ENCODE data around the gene ZNF345. TPM values are rescaled to one million over a fixed set of nuclear protein-coding genes. Genes with fewer than 3 reads are reported as not detected.
A peak's percentile ranks its signal among the peaks of the same experiment; 100 is the strongest.

ZNF345 gene
- total and polyA plus RNA-seq, 2 of the 8 experiments (the other 6 are each of a cell fraction or from before 2014, with no cell fraction given), result 3.2 to 5.1 TPM

GRCh38 chr19:36891768-36892357 lies 41.2 kb downstream of the ZNF345 start:
- no peak overlapping the region for H4K8ac ChIP-seq (ENCODE audit: extremely low read depth, insufficient read depth, low read length)
- H2BK12ac ChIP-seq (ENCODE audit: low read depth, low read length), result no peak overlapping the region
- no peaks in the 10 kb centered on the region for H3K27me3 ChIP-seq (replicated peaks in 1 of 4; ENCODE audit: control insufficient read depth in 3 of 4, extremely low read depth in 1 of 4, insufficient read depth in 3 of 4, low read length in 3 of 4)
- H3K18ac ChIP-seq (ENCODE audit: extremely low read depth, low read length), result no peak overlapping the region
- H2BK5ac ChIP-seq (ENCODE audit: low read depth, low read length), result no peak overlapping the region
- no peak overlapping the region for H2BK20ac ChIP-seq (ENCODE audit: low read length)
- H3K23me2 ChIP-seq (ENCODE audit: low read depth, low read length), result no peaks in the 10 kb centered on the region
- no peak overlapping the region for H2BK15ac ChIP-seq (ENCODE audit: low read length)
- no peak overlapping the region for H2BK120ac ChIP-seq (replicated peaks; ENCODE audit: low read depth, low read length)
- H3K9ac ChIP-seq (replicated peaks in 1 of 4; ENCODE audit: extremely low read depth in 1 of 4, low read depth in 3 of 4, low read length in 3 of 4), result no peak overlapping the region
- DNase-seq (ENCODE audit: low read depth in 1 of 2, low spot score in 2 of 2) (no peak), FAIRE-seq (no peak)
- peaks cover 62 to 78% of the 10 kb centered on the region in 2 experiments for H3K9me3 ChIP-seq (ENCODE audit: insufficient read depth in 2 of 2, low read depth in 1 of 2, low read length in 1 of 2)
- H3K14ac ChIP-seq (ENCODE audit: insufficient read length), result no peak overlapping the region
- H3K4me1 ChIP-seq (replicated peaks in 1 of 4; ENCODE audit: control insufficient read depth in 3 of 4, insufficient read depth in 4 of 4, low read length in 3 of 4), result no peaks in the 10 kb centered on the region
- no peak overlapping the region for H3K56ac ChIP-seq (replicated peaks; ENCODE audit: insufficient read length, low read depth, low read length)
- H3K27ac ChIP-seq (ENCODE audit: low read depth, low read length), result no peak overlapping the region
- H3K4ac ChIP-seq (replicated peaks; ENCODE audit: insufficient read length, low read depth, low read length), result no peak overlapping the region
- H3K79me1 ChIP-seq (ENCODE audit: low read depth, low read length), result no peaks in the 10 kb centered on the region
- no peak overlapping the region for H2AFZ ChIP-seq (ENCODE audit: low read length)
- TF ChIP-seq POLR2A (IDR thresholded peaks at IDR 0.05; ENCODE audit: control extremely low read depth in 1 of 2, low read depth in 2 of 2, low read length in 2 of 2), result no peak
- no peak for TF ChIP-seq SP2 (IDR thresholded peaks at IDR 0.05; ENCODE audit: low read length)
- TF ChIP-seq RFX5 (IDR thresholded peaks at IDR 0.05; ENCODE audit: borderline replicate concordance, low read depth, low read length), result no peak
- TF ChIP-seq ZNF274 (IDR thresholded peaks at IDR 0.05; ENCODE audit: borderline replicate concordance, extremely low read depth, low read length), result peak; percentile 96
- TF ChIP-seq CHD1 (IDR thresholded peaks at IDR 0.05; ENCODE audit: low read depth, low read length), result no peak
- no peak for TF ChIP-seq CTBP2 (IDR thresholded peaks at IDR 0.05; ENCODE audit: borderline replicate concordance, insufficient read depth, insufficient read length, low read length)
- 0 out of 8 replicates have a peak overlapping the region, but pooled peaks of 1 of the 4 experiments have one; percentile 19 for H3K4me3 ChIP-seq (ENCODE audit: extremely low read depth in 1 of 4, insufficient read depth in 2 of 4, low read depth in 3 of 4, low read length in 4 of 4)
- no peaks in the 10 kb centered on the region for H4K20me1 ChIP-seq (replicated peaks in 1 of 2; ENCODE audit: control insufficient read depth in 1 of 2, insufficient read depth in 2 of 2, low read length in 2 of 2)
- no peak overlapping the region for H3K4me2 ChIP-seq (ENCODE audit: insufficient read depth in 1 of 2, low read depth in 2 of 2, low read length in 2 of 2)
- H2AK5ac ChIP-seq (ENCODE audit: low read depth, low read length), result no peak overlapping the region
- 93% methylated on average over 3 of the region's 3 CpGs; no CpG with 5 or more reads in 1 of the 2 experiments for WGBS, 2 experiments (ENCODE audit: extremely low coverage in 1 of 2, insufficient coverage in 1 of 2, insufficient read length in 1 of 2, insufficient replicate concordance in 2 of 2, low coverage in 1 of 2, low lambda C conversion rate in 2 of 2, missing lambda C conversion rate in 1 of 2)
- POLR2A ChIA-PET (ENCODE audit: partially characterized antibody), result no interaction called here
- H4K5ac ChIP-seq (ENCODE audit: insufficient read length, low read depth, low read length), result no peak overlapping the region
- CTCF ChIA-PET (ENCODE audit: partially characterized antibody), result no interaction called here
- no peaks in the 10 kb centered on the region for H3K79me2 ChIP-seq (ENCODE audit: control insufficient read depth in 1 of 2, insufficient read depth in 2 of 2, low read length in 2 of 2)
- H3K36me3 ChIP-seq (ENCODE audit: control insufficient read depth in 2 of 4, insufficient read depth in 4 of 4, low read length in 3 of 4), result peaks cover 3 to 49% (median 23%) of the 10 kb centered on the region in 4 experiments; a peak in 7 of 8 replicates
- H3K23ac ChIP-seq (ENCODE audit: insufficient read length), result no peak overlapping the region
- no peak overlapping the region for H4K91ac ChIP-seq (replicated peaks; ENCODE audit: insufficient read length, low read length)

All from H1 (cell line).